SU-DHL-6 (cell line): Measurements from ENCODE around the gene ZBTB3.

ENCODE experiments used
- H2AFZ ChIP-seq: fragments of 200-600 bp; sonication (generic); 2 replicates; pipeline ENCODE4 v1.6.1; 2014; ENCODE audit warnings: low read depth, mild to moderate bottlenecking, moderate library complexity, mixed read lengths, antibody characterized with exemption, low read length; ENCODE audit not compliant: severe bottlenecking
- H3F3A ChIP-seq: fragments of 200-600 bp; shearing (Covaris generic); 2 replicates; pipeline ENCODE4 v1.6.0; 2016; ENCODE audit warnings: antibody characterized with exemption, mild to moderate bottlenecking; ENCODE audit not compliant: insufficient read depth
- H3K27ac ChIP-seq: fragments of 200-600 bp; sonication (generic); 2 replicates; pipeline ENCODE4 v1.5.1; 2016; ENCODE audit warnings: low read depth, mild to moderate bottlenecking, low read length, moderate library complexity, mixed read lengths
- H3K27me3 ChIP-seq: fragments of 200-600 bp; sonication (generic), shearing (Covaris generic); 2 replicates; pipeline ENCODE4 v1.6.0; 2014; ENCODE audit warnings: mild to moderate bottlenecking, low read length
- H3K36me3 ChIP-seq: fragments of 200-600 bp; sonication (generic); 2 replicates; pipeline ENCODE4 v1.6.1; 2014; ENCODE audit warnings: mild to moderate bottlenecking, low read length, mixed read lengths
- H3K4me2 ChIP-seq: fragments of 300-600, 200-600 bp; shearing (Covaris generic), sonication (generic); 2 replicates; pipeline ENCODE4 v1.6.0; 2014; ENCODE audit warnings: low read length, low read depth, mild to moderate bottlenecking; ENCODE audit not compliant: poor library complexity, severe bottlenecking
- H3K4me3 ChIP-seq: fragments of 200-600 bp; sonication (generic); 2 replicates; pipeline ENCODE4 v1.5.1; 2014; ENCODE audit warnings: antibody characterized with exemption, low read length, mild to moderate bottlenecking, mixed read lengths; ENCODE audit not compliant: insufficient read depth, poor library complexity, severe bottlenecking
- H3K79me2 ChIP-seq: fragments of 200-600 bp; sonication (generic); 2 replicates; pipeline ENCODE4 v1.6.1; 2014; ENCODE audit warnings: mild to moderate bottlenecking, low read length, moderate library complexity; ENCODE audit not compliant: insufficient read depth
- H3K9ac ChIP-seq: fragments of 200-600 bp; sonication (generic); 2 replicates; pipeline ENCODE4 v1.7.0; 2014; ENCODE audit warnings: mild to moderate bottlenecking, low read length
- H3K9me2 ChIP-seq: fragments of 200-600 bp; sonication (generic); replicated peaks from 2 replicates; pipeline ENCODE4 v1.6.1; 2014; ENCODE audit warnings: low read length; ENCODE audit not compliant: insufficient read depth
- H3K9me3 ChIP-seq: fragments of 200-600 bp; sonication (generic); 2 replicates; pipeline ENCODE4 v1.6.1; 2014; ENCODE audit warnings: low read length, mixed read lengths; ENCODE audit not compliant: insufficient read depth
- H4K20me1 ChIP-seq: fragments of 200-600 bp; sonication (generic); 2 replicates; pipeline ENCODE4 v1.6.1; 2014; ENCODE audit warnings: low read depth, mild to moderate bottlenecking, antibody characterized with exemption, low read length, moderate library complexity, mixed read lengths
- EZH2phosphoT487 ChIP-seq: fragments of 200-600 bp; sonication (generic), shearing (Covaris generic); conservative IDR thresholded peaks from 2 replicates; pipeline ENCODE4 v1.6.1; 2018; ENCODE audit warnings: mild to moderate bottlenecking, antibody characterized with exemption, low read length, moderate library complexity, mixed read lengths
- TF ChIP-seq, protein P1 (sequence below): fragments of 200-600 bp; sonication (generic); IDR thresholded peaks from one replicate; pipeline ENCODE4 v1.5.1; 2017; ENCODE audit warnings: antibody characterized with exemption, mild to moderate bottlenecking, low read length, moderate library complexity; ENCODE audit not compliant: insufficient read depth, poor library complexity, severe bottlenecking

Gene ZBTB3

DNA sequence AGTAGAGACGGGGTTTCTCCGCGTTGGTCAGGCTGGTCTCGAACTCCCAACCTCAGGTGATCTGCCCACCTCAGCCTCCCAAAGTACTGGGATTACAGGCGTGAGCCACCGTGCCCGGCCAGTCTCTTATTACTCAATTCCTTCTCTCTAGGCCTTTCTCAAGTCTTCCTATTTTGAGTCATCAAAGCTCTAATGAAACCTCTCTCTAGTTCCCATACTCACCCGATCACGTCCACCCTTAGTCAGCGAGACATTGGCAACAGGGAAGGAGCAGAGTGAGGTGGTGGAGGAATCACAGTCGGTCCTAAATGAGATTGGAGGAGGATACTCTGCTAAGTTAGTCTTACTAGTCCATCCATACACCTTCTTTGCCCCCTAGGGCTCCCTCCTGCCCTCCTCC, 51.7 kb downstream of the ZBTB3 start:
- no peaks in the 10 kb centered on the region for H4K20me1 ChIP-seq
- H3F3A ChIP-seq: peaks cover 6% of the 10 kb centered on the region; the same call in 1 of the 2 replicates
- no peaks in the 10 kb centered on the region for H3K79me2 ChIP-seq
- H3K36me3 ChIP-seq: no peaks in the 10 kb centered on the region; the same call in 1 of the 2 replicates
- no peaks in the 10 kb centered on the region for H3K9me3 ChIP-seq
- TF ChIP-seq, protein P1, sequence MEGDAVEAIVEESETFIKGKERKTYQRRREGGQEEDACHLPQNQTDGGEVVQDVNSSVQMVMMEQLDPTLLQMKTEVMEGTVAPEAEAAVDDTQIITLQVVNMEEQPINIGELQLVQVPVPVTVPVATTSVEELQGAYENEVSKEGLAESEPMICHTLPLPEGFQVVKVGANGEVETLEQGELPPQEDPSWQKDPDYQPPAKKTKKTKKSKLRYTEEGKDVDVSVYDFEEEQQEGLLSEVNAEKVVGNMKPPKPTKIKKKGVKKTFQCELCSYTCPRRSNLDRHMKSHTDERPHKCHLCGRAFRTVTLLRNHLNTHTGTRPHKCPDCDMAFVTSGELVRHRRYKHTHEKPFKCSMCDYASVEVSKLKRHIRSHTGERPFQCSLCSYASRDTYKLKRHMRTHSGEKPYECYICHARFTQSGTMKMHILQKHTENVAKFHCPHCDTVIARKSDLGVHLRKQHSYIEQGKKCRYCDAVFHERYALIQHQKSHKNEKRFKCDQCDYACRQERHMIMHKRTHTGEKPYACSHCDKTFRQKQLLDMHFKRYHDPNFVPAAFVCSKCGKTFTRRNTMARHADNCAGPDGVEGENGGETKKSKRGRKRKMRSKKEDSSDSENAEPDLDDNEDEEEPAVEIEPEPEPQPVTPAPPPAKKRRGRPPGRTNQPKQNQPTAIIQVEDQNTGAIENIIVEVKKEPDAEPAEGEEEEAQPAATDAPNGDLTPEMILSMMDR: no peak
- TF ChIP-seq EZH2phosphoT487: no peak
- no peaks in the 10 kb centered on the region for H3K9me2 ChIP-seq
- no peaks in the 10 kb centered on the region for H3K27me3 ChIP-seq
- no peak overlapping the region for H3K4me2 ChIP-seq
- no peak overlapping the region for H2AFZ ChIP-seq
- H3K27ac ChIP-seq: no peak overlapping the region
- no peak overlapping the region for H3K9ac ChIP-seq
- no peak overlapping the region for H3K4me3 ChIP-seq
